SU-DHL-6 (cell line): ENCODE results near the gene AMN.

Experiments
- H2AFZ ChIP-seq: fragments of 200-600 bp; sonication (generic); 2 replicates; pipeline ENCODE4 v1.6.1; 2014; ENCODE audit warnings: low read depth, mild to moderate bottlenecking, moderate library complexity, mixed read lengths, antibody characterized with exemption, low read length; ENCODE audit not compliant: severe bottlenecking
- H3F3A ChIP-seq: fragments of 200-600 bp; shearing (Covaris generic); 2 replicates; pipeline ENCODE4 v1.6.0; 2016; ENCODE audit warnings: antibody characterized with exemption, mild to moderate bottlenecking; ENCODE audit not compliant: insufficient read depth
- H3K27ac ChIP-seq: fragments of 200-600 bp; sonication (generic); 2 replicates; pipeline ENCODE4 v1.5.1; 2016; ENCODE audit warnings: low read depth, mild to moderate bottlenecking, low read length, moderate library complexity, mixed read lengths
- H3K27me3 ChIP-seq: fragments of 200-600 bp; sonication (generic), shearing (Covaris generic); 2 replicates; pipeline ENCODE4 v1.6.0; 2014; ENCODE audit warnings: mild to moderate bottlenecking, low read length
- H3K36me3 ChIP-seq: fragments of 200-600 bp; sonication (generic); 2 replicates; pipeline ENCODE4 v1.6.1; 2014; ENCODE audit warnings: mild to moderate bottlenecking, low read length, mixed read lengths
- H3K4me2 ChIP-seq: fragments of 300-600, 200-600 bp; shearing (Covaris generic), sonication (generic); 2 replicates; pipeline ENCODE4 v1.6.0; 2014; ENCODE audit warnings: low read length, low read depth, mild to moderate bottlenecking; ENCODE audit not compliant: poor library complexity, severe bottlenecking
- H3K4me3 ChIP-seq: fragments of 200-600 bp; sonication (generic); 2 replicates; pipeline ENCODE4 v1.5.1; 2014; ENCODE audit warnings: antibody characterized with exemption, low read length, mild to moderate bottlenecking, mixed read lengths; ENCODE audit not compliant: insufficient read depth, poor library complexity, severe bottlenecking
- H3K79me2 ChIP-seq: fragments of 200-600 bp; sonication (generic); 2 replicates; pipeline ENCODE4 v1.6.1; 2014; ENCODE audit warnings: mild to moderate bottlenecking, low read length, moderate library complexity; ENCODE audit not compliant: insufficient read depth
- H3K9ac ChIP-seq: fragments of 200-600 bp; sonication (generic); 2 replicates; pipeline ENCODE4 v1.7.0; 2014; ENCODE audit warnings: mild to moderate bottlenecking, low read length
- H3K9me2 ChIP-seq: fragments of 200-600 bp; sonication (generic); replicated peaks from 2 replicates; pipeline ENCODE4 v1.6.1; 2014; ENCODE audit warnings: low read length; ENCODE audit not compliant: insufficient read depth
- H3K9me3 ChIP-seq: fragments of 200-600 bp; sonication (generic); 2 replicates; pipeline ENCODE4 v1.6.1; 2014; ENCODE audit warnings: low read length, mixed read lengths; ENCODE audit not compliant: insufficient read depth
- H4K20me1 ChIP-seq: fragments of 200-600 bp; sonication (generic); 2 replicates; pipeline ENCODE4 v1.6.1; 2014; ENCODE audit warnings: low read depth, mild to moderate bottlenecking, antibody characterized with exemption, low read length, moderate library complexity, mixed read lengths
- EZH2phosphoT487 ChIP-seq: fragments of 200-600 bp; sonication (generic), shearing (Covaris generic); conservative IDR thresholded peaks from 2 replicates; pipeline ENCODE4 v1.6.1; 2018; ENCODE audit warnings: mild to moderate bottlenecking, antibody characterized with exemption, low read length, moderate library complexity, mixed read lengths
- TF ChIP-seq, protein P1 (sequence below): fragments of 200-600 bp; sonication (generic); IDR thresholded peaks from one replicate; pipeline ENCODE4 v1.5.1; 2017; ENCODE audit warnings: antibody characterized with exemption, mild to moderate bottlenecking, low read length, moderate library complexity; ENCODE audit not compliant: insufficient read depth, poor library complexity, severe bottlenecking

Gene AMN

DNA sequence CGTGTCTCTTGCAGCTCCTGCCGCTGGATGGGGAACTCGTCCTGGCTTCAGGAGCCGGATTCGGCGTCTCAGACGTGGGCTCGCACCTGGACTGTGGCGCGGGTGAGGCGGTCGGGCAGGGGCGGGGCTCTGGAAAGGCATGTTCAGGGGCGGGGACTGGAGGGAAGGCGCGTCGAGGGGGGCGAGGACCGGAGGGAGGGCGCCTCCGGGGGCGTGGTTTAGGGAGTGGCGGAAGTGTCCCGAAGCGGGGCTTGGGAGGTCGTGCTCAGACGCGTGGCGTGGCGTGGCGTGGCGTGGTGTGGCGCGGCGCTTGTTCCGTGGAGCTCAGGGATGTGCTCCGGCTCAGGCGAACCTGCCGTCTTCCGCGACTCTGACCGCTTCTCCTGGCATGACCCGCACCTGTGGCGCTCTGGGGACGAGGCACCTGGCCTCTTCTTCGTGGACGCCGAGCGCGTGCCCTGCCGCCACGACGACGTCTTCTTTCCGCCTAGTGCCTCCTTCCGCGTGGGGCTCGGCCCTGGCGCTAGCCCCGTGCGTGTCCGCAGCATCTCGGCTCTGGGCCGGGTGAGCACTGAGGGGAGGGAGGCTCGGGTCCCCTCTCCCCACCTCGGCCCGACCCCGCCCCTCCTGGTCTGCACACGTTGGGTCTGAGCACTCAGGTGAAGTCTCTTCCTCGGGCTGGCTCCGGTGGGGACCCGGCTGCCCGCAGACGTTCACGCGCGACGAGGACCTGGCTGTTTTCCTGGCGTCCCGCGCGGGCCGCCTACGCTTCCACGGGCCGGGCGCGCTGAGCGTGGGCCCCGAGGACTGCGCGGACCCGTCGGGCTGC is 6.2 kb downstream of the AMN start:
- no peaks in the 10 kb centered on the region for H3F3A ChIP-seq
- H2AFZ ChIP-seq: no peak overlapping the region
- no peak for TF ChIP-seq EZH2phosphoT487
- TF ChIP-seq, protein P1, sequence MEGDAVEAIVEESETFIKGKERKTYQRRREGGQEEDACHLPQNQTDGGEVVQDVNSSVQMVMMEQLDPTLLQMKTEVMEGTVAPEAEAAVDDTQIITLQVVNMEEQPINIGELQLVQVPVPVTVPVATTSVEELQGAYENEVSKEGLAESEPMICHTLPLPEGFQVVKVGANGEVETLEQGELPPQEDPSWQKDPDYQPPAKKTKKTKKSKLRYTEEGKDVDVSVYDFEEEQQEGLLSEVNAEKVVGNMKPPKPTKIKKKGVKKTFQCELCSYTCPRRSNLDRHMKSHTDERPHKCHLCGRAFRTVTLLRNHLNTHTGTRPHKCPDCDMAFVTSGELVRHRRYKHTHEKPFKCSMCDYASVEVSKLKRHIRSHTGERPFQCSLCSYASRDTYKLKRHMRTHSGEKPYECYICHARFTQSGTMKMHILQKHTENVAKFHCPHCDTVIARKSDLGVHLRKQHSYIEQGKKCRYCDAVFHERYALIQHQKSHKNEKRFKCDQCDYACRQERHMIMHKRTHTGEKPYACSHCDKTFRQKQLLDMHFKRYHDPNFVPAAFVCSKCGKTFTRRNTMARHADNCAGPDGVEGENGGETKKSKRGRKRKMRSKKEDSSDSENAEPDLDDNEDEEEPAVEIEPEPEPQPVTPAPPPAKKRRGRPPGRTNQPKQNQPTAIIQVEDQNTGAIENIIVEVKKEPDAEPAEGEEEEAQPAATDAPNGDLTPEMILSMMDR: no peak
- H3K4me3 ChIP-seq: no peak overlapping the region
- no peaks in the 10 kb centered on the region for H3K9me2 ChIP-seq
- H3K9me3 ChIP-seq: no peaks in the 10 kb centered on the region
- no peak overlapping the region for H3K27ac ChIP-seq
- no peaks in the 10 kb centered on the region for H3K79me2 ChIP-seq
- H4K20me1 ChIP-seq: no peaks in the 10 kb centered on the region
- no peaks in the 10 kb centered on the region for H3K27me3 ChIP-seq
- H3K4me2 ChIP-seq: no peak overlapping the region
- no peaks in the 10 kb centered on the region for H3K36me3 ChIP-seq
- H3K9ac ChIP-seq: no peak overlapping the region

DNA sequence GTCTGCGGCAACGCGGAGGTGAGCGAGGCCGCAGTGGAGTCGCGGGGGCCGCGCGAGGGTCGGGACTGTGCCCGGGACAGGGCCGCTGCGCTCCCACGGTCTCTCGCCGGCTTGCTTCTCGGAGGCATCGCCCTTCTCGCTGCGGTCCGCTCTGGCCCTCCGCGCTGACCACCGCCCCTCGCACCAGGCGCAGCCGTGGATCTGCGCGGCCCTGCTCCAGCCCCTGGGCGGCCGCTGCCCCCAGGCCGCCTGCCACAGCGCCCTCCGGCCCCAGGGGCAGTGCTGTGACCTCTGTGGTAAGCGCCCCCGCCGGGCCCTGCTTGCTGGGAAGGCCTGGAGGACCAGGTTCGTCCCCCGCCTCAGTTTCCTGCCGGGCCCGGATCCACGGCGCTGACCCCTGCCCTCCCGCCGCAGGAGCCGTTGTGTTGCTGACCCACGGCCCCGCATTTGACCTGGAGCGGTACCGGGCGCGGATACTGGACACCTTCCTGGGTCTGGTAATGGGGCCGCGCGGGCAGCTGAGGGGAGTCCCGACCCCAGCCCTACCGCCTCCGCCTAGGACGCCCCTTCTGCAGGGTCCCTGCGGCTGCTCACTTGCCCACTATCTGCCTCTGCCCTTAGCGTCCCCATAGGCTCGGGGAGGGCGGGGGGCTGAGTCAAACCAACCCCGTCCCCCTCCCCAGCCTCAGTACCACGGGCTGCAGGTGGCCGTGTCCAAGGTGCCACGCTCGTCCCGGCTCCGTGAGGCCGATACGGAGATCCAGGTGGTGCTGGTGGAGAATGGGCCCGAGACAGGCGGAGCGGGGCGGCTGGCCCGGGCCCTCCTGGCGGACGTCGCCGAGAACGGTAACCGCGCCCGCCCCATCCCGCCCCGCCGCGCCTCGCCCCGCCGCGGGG is 7.0 kb downstream of the AMN start:
- no peaks in the 10 kb centered on the region for H3K36me3 ChIP-seq
- H3K9ac ChIP-seq: no peak overlapping the region
- no peaks in the 10 kb centered on the region for H3K79me2 ChIP-seq
- no peaks in the 10 kb centered on the region for H3F3A ChIP-seq
- H3K4me3 ChIP-seq: no peak overlapping the region
- H3K27me3 ChIP-seq: no peaks in the 10 kb centered on the region
- H3K27ac ChIP-seq: no peak overlapping the region
- H3K9me2 ChIP-seq: no peaks in the 10 kb centered on the region
- no peak overlapping the region for H2AFZ ChIP-seq
- no peak overlapping the region for H3K4me2 ChIP-seq
- H3K9me3 ChIP-seq: no peaks in the 10 kb centered on the region
- no peak for TF ChIP-seq EZH2phosphoT487
- TF ChIP-seq, protein P1: no peak
- no peaks in the 10 kb centered on the region for H4K20me1 ChIP-seq

DNA sequence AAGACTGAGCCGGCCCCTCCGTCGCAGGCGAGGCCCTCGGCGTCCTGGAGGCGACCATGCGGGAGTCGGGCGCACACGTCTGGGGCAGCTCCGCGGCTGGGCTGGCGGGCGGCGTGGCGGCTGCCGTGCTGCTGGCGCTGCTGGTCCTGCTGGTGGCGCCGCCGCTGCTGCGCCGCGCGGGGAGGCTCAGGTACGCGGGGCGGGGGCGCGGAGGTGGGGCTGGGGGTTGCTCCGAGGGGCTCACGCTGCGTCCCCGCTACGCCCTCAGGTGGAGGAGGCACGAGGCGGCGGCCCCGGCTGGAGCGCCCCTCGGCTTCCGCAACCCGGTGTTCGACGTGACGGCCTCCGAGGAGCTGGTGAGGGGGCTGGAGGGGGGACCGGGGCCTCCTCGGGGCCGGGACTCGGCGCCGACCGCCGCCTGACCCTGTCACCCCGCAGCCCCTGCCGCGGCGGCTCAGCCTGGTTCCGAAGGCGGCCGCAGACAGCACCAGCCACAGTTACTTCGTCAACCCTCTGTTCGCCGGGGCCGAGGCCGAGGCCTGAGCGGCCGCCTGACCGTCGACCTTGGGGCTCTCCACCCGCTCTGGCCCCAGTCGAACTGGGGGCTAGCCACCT is 7.8 kb downstream of the AMN start:
- Histone ChIP-seq H3F3A (peaks cover 4% of the 10 kb centered on the region), H3K9me2 (no peaks in the 10 kb centered on the region), H3K27ac (no peak overlapping the region), H3K36me3 (no peaks in the 10 kb centered on the region), H2AFZ (no peak overlapping the region), H3K4me2 (no peak overlapping the region), H4K20me1 (no peaks in the 10 kb centered on the region), H3K4me3 (no peak overlapping the region), H3K9me3 (no peaks in the 10 kb centered on the region), H3K27me3 (no peaks in the 10 kb centered on the region), H3K9ac (no peak overlapping the region), H3K79me2 (no peaks in the 10 kb centered on the region)
- TF ChIP-seq, protein P1: no peak
- no peak for TF ChIP-seq EZH2phosphoT487
